Transverse colon (tissue), 4 donors: ENCODE data around the gene KLHL42.

Experiments used
- EP300 ChIP-seq: sonication (generic); formaldehyde crosslinking; IDR thresholded peaks from one replicate; pipeline ENCODE4 v1.6.1; 2017; ENCODE audit warnings: antibody characterized with exemption, low read depth
- POLR2A ChIP-seq: fragments of 450-650 bp; IDR thresholded peaks from one replicate; pipeline ENCODE4 v1.6.1; 2016; ENCODE audit warnings: antibody characterized with exemption, mild to moderate bottlenecking, moderate library complexity
- POLR2AphosphoS5 ChIP-seq, 3 donors: sonication (generic); formaldehyde crosslinking; IDR thresholded peaks; one replicate each; pipeline ENCODE4 v1.6.1; 2016; ENCODE audit warnings: antibody characterized with exemption in 3 of 3
- TF ChIP-seq, protein P1 (sequence below), 5 experiments: fragments of 200-600 bp in 3 of 5; fragments of 450-650 bp in 2 of 5; sonication (generic) in 3 of 5; IDR thresholded peaks; 1 replicate in 2 of 5; 2 replicates in 3 of 5; pipeline ENCODE4 v1.5.1; 2016 to 2017; ENCODE audit warnings: antibody characterized with exemption in 5 of 5, inconsistent platforms in 3 of 5, mild to moderate bottlenecking in 2 of 5, moderate library complexity in 1 of 5

DNA sequence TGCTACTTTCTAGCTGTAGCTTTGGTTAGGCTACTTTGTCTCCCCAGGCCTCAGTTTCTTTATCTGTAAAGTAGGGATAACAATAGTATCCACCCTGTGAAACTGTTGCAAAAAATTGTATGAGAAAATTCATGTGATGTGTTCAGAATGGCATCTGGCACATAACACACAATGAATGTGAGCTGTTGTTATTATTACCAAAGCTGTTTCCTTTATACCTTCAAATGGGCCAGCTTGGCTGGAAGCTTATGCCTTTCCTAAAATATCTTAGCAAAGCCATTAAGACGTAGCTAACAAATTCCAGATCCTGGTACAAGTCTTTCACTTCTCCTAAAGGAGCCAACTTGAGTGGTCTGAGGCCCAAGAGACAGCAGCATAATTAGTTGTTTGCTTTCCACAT lies 25.2 kb downstream of the KLHL42 start:
- no peak for TF ChIP-seq EP300
- TF ChIP-seq POLR2AphosphoS5 (IDR thresholded peaks at IDR 0.05): no peak
- no peak for TF ChIP-seq POLR2A
- TF ChIP-seq, protein P1, sequence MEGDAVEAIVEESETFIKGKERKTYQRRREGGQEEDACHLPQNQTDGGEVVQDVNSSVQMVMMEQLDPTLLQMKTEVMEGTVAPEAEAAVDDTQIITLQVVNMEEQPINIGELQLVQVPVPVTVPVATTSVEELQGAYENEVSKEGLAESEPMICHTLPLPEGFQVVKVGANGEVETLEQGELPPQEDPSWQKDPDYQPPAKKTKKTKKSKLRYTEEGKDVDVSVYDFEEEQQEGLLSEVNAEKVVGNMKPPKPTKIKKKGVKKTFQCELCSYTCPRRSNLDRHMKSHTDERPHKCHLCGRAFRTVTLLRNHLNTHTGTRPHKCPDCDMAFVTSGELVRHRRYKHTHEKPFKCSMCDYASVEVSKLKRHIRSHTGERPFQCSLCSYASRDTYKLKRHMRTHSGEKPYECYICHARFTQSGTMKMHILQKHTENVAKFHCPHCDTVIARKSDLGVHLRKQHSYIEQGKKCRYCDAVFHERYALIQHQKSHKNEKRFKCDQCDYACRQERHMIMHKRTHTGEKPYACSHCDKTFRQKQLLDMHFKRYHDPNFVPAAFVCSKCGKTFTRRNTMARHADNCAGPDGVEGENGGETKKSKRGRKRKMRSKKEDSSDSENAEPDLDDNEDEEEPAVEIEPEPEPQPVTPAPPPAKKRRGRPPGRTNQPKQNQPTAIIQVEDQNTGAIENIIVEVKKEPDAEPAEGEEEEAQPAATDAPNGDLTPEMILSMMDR (IDR thresholded peaks at IDR 0.05): no peak
